Mesodermal cell (in vitro differentiated cells): ENCODE data around the gene CLTCL1.
"Not testable (repeated sequence)": the region's sequence is repeated elsewhere in the genome, so short reads cannot be mapped to it uniquely, and the experiment has no call there.

Experiments
- H3K27ac ChIP-seq: 2 replicates; pipeline ENCODE4 v1.7.0; 2013; ENCODE audit warnings: mild to moderate bottlenecking, low read depth, low read length, moderate library complexity; ENCODE audit not compliant: severe bottlenecking
- H3K36me3 ChIP-seq: 2 replicates; pipeline ENCODE4 v1.7.1; 2013; ENCODE audit warnings: mild to moderate bottlenecking, low read length, moderate library complexity; ENCODE audit not compliant: control insufficient read depth, insufficient read depth
- H3K4me1 ChIP-seq: one replicate; pipeline ENCODE4 v1.7.1; 2013; ENCODE audit warnings: mild to moderate bottlenecking, low read length; ENCODE audit not compliant: insufficient read depth, control insufficient read depth, poor library complexity, severe bottlenecking
- H3K4me3 ChIP-seq: 2 replicates; pipeline ENCODE4 v1.7.0; 2013; ENCODE audit warnings: low read length, control low read depth, mild to moderate bottlenecking; ENCODE audit not compliant: insufficient read depth, poor library complexity, severe bottlenecking; ENCODE audit errors: extremely low read depth
- H3K9me3 ChIP-seq: 2 replicates; pipeline ENCODE4 v1.7.1; 2013; ENCODE audit warnings: mild to moderate bottlenecking, low read length, moderate library complexity; ENCODE audit not compliant: control insufficient read depth
- WGBS, 2 experiments: methylation state at CpG; one replicate each; pipeline ENCODE4 v1.1.5; 2013; ENCODE audit warnings: missing lambda C conversion rate in 2 of 2; ENCODE audit not compliant: insufficient coverage in 2 of 2; 5-methylcytosine and 5-hydroxymethylcytosine counted together

The CLTCL1 gene

GRCh38 chr22:19271856-19272535 lies 19.5 kb downstream of the CLTCL1 start:
- Histone ChIP-seq H3K36me3 (peaks cover 18% of the 10 kb centered on the region), H3K4me1 (peaks cover 6% of the 10 kb centered on the region), H3K27ac (no peak overlapping the region), H3K9me3 (peaks cover 9% of the 10 kb centered on the region), H3K4me3 (no peak overlapping the region)
- WGBS, 2 experiments = 88 to 91% methylated on average over 9 to 10 of the region's 10 CpGs

- H3K4me3 ChIP-seq = no peak overlapping the region
- H3K36me3 ChIP-seq = peaks cover 18% of the 10 kb centered on the region
- H3K27ac ChIP-seq = no peak overlapping the region
- peaks cover 6% of the 10 kb centered on the region for H3K4me1 ChIP-seq
- H3K9me3 ChIP-seq = peaks cover 11% of the 10 kb centered on the region
- WGBS, 2 experiments = 83 to 89% methylated on average over 1 to 3 of the region's 4 CpGs
Measured at GRCh38 chr22:19271273-19271855, 20.2 kb downstream of the CLTCL1 start.

- H3K4me1 ChIP-seq = peaks cover 6% of the 10 kb centered on the region
- H3K9me3 ChIP-seq = peaks cover 15% of the 10 kb centered on the region
- H3K36me3 ChIP-seq = peaks cover 18% of the 10 kb centered on the region
- no peak overlapping the region for H3K4me3 ChIP-seq
- H3K27ac ChIP-seq = no peak overlapping the region
- no CpG with 5 or more reads among the region's 1 CpG for WGBS, 2 experiments
Measured at GRCh38 chr22:19270873-19271272, 20.6 kb downstream of the CLTCL1 start.

GRCh38 chr22:19266547-19267086 lies 24.9 kb downstream of the CLTCL1 start:
- H3K4me3 ChIP-seq = no peak overlapping the region
- H3K9me3 ChIP-seq = peaks cover 18% of the 10 kb centered on the region
- H3K4me1 ChIP-seq = no peaks in the 10 kb centered on the region
- H3K36me3 ChIP-seq = peaks cover 5% of the 10 kb centered on the region
- no CpG with 5 or more reads among the region's 2 CpGs for WGBS, 2 experiments
- no peak overlapping the region for H3K27ac ChIP-seq

- H3K4me3 ChIP-seq = no peak overlapping the region
- H3K4me1 ChIP-seq = no peaks in the 10 kb centered on the region
- peaks cover 5% of the 10 kb centered on the region for H3K36me3 ChIP-seq
- peaks cover 18% of the 10 kb centered on the region for H3K9me3 ChIP-seq
- H3K27ac ChIP-seq = no peak overlapping the region
- WGBS, 2 experiments = 100% methylated on average over 1 of the region's 2 CpGs
Measured at GRCh38 chr22:19265779-19266178, 25.7 kb downstream of the CLTCL1 start.

- WGBS, 2 experiments = 60% methylated on average over 1 of the region's 6 CpGs; no CpG with 5 or more reads in 1 of the 2 experiments
- Histone ChIP-seq H3K36me3 (peaks cover 11% of the 10 kb centered on the region), H3K4me1 (no peaks in the 10 kb centered on the region), H3K27ac (no peak overlapping the region), H3K9me3 (peaks cover 2% of the 10 kb centered on the region), H3K4me3 (no peak overlapping the region)
Measured at GRCh38 chr22:19260804-19261203, 30.7 kb downstream of the CLTCL1 start.

GRCh38 chr22:19260194-19260593 lies 31.3 kb downstream of the CLTCL1 start:
- Histone ChIP-seq H3K4me3 (no peak overlapping the region), H3K9me3 (no peaks in the 10 kb centered on the region), H3K4me1 (no peaks in the 10 kb centered on the region), H3K27ac (no peak overlapping the region), H3K36me3 (peaks cover 11% of the 10 kb centered on the region)
- 89 to 91% methylated on average over 5 to 6 of the region's 6 CpGs for WGBS, 2 experiments

- not testable (repeated sequence) for H3K9me3 ChIP-seq, H3K4me1 ChIP-seq, H3K27ac ChIP-seq, H3K4me3 ChIP-seq
- H3K36me3 ChIP-seq = peaks cover 11% of the 10 kb centered on the region
- 100% methylated on average over 1 of the region's 4 CpGs; no CpG with 5 or more reads in 1 of the 2 experiments for WGBS, 2 experiments
Measured at GRCh38 chr22:19258968-19259288, 32.6 kb downstream of the CLTCL1 start.

- H3K4me3 ChIP-seq = no peak overlapping the region
- H3K27ac ChIP-seq = no peak overlapping the region
- H3K9me3 ChIP-seq = no peaks in the 10 kb centered on the region
- 83 to 92% methylated on average over 4 to 6 of the region's 7 CpGs for WGBS, 2 experiments
- H3K36me3 ChIP-seq = peaks cover 11% of the 10 kb centered on the region
- no peaks in the 10 kb centered on the region for H3K4me1 ChIP-seq
Measured at GRCh38 chr22:19258371-19258770, 33.1 kb downstream of the CLTCL1 start.

GRCh38 chr22:19256362-19256761 lies 35.2 kb downstream of the CLTCL1 start:
- WGBS, 2 experiments = 74 to 86% methylated on average over 5 to 7 of the region's 8 CpGs
- H3K9me3 ChIP-seq, H3K4me1 ChIP-seq, H3K27ac ChIP-seq, H3K4me3 ChIP-seq: not testable (repeated sequence)
- peaks cover 19% of the 10 kb centered on the region for H3K36me3 ChIP-seq

GRCh38 chr22:19253143-19253542 lies 38.4 kb downstream of the CLTCL1 start:
- no peaks in the 10 kb centered on the region for H3K4me1 ChIP-seq
- no peak overlapping the region for H3K4me3 ChIP-seq
- H3K27ac ChIP-seq = no peak overlapping the region
- H3K9me3 ChIP-seq = no peaks in the 10 kb centered on the region
- H3K36me3 ChIP-seq = peaks cover 15% of the 10 kb centered on the region
- WGBS, 2 experiments = 93 to 96% methylated on average over 7 of the region's 12 CpGs
